Stimulated activated CD4-positive, alpha-beta T cell treated with anti-CD3 and anti-CD28 coated beads, TNF-alpha, amount 100 ng/mL, for 1 hour (primary cell): ENCODE data around the gene SYT8.
"Not testable (repeated sequence)": the region's sequence is repeated elsewhere in the genome, so short reads cannot be mapped to it uniquely, and the experiment has no call there.

Source experiments
- DNase-seq, 3 donors: peaks; one replicate each; pipeline ENCODE4 v3.0.0-alpha.2; 2020; ENCODE audit warnings: low read depth in 3 of 3, low spot score in 1 of 3

The SYT8 gene

GRCh38 chr11:1871531-1871930, 36.7 kb downstream of the SYT8 start:
- DNase-seq: no peak

DNA sequence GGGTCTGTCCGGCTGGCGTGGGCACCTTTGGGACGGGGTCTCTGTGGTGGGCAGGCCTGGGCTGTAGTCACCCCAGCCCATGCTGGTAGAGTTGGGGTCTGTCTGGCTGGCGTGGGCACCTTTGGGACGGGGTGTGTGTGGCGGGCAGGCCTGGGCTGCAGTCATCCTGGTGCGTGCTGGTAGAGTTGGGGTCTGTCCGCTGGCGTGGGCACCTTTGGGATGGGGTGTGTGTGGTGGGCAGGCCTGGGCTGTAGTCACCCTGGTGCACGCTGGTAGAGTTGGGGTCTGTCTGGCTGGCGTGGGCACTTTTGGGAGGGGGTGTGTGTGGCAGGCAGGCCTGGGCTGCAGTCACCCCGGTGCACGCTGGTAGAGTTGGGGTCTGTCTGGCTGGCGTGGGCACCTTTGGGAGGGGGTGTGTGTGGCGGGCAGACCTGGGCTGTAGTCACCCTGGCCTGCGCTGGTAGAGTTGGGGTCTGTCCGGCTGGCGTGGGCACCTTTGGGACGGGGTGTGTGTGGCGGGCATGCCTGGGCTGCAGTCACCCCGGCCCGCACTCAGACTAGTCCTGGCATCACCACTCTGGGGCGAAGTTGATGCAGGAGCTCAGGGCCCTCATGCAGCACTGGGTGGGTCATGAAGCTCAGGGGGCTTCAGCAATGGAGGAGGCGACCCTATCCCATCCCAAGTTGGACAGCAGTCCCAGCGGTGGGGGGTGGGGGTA, 37.6 kb downstream of the SYT8 start:
- DNase-seq: no peak

DNA sequence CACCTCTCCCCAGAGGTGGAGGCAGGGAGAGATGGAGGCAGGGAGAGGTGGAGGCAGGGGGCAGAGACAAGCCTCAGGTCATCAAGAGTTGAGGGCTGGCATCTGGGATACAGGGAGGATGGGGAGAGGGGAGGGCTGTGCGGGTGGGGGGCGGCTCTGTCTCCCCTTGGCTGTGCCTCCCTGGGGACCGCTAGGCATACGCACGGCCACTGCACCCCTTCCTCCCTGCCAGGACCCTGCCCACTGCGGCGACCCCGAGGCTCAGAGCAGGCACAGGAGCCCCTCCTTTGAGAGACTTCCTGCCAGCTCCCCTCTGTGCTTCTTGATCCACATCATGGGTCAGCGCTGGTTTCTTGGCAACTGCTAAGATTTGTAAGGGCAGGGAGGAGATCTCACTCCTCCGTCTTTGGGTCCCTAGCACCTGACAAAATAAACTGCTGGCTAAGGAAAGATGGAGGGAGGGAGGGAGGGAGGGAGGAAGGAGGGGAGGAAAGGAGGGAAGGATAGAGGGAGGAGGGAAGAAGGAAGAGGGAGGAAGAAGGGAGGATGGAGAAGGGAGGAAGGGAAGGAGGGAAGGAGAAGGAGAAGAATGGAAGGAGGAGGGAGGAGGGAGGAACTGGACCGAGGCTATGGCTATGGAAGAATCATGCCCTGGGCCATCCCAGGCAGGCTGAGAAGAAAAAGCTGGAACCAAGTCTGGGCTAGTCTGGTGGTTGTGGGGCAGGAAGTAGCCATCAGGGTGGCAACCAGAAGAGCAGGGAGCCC, 38.4 kb downstream of the SYT8 start:
- no peak for DNase-seq

DNA sequence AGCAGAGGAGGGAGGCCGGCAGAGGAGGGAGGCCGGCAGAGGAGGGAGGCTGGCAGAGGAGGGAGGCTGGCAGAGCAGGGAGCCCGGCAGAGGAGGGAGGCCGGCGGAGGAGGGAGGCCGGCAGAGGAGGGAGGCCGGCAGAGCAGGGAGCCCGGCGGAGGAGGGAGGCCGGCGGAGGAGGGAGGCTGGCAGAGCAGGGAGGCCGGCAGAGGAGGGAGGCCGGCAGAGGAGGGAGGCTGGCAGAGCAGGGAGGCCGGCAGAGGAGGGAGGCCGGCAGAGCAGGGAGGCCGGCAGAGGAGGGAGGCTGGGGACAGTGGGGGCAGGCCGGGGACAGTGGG, 39.0 kb downstream of the SYT8 start:
- DNase-seq: not testable (repeated sequence)

DNA sequence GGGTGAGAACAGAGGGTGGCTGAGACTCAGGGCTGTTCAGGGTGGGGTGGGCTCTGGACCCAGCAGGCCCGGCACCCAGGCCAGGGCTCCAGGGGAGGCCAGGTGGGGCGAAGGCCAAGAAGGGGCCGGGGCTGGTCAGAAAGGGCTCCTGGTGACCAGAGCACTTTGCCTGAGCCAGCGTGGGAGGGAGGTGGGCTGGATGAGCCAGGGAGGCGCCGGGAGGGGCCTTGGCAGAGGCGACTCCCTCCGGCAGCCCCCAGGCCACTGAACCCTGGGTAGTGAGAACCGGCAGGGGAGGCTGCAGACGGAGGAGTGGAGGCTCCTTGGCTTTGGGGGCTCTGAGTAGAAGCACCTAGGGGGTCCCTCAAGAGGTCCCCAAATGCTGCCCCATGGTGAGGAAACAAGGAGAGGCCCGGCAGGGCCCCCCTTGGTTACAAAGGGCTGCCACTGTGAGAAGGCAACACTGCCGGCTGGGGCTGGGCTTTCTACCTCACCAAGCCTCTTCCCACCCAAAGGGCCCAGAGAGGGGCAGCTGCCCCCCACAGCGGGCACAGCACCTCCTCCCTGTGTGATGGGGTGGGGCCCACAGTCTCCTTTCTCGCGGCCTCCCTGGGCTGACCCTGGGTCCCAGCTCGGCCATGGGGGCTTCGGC, 39.8 kb downstream of the SYT8 start:
- not testable (repeated sequence) for DNase-seq

DNA sequence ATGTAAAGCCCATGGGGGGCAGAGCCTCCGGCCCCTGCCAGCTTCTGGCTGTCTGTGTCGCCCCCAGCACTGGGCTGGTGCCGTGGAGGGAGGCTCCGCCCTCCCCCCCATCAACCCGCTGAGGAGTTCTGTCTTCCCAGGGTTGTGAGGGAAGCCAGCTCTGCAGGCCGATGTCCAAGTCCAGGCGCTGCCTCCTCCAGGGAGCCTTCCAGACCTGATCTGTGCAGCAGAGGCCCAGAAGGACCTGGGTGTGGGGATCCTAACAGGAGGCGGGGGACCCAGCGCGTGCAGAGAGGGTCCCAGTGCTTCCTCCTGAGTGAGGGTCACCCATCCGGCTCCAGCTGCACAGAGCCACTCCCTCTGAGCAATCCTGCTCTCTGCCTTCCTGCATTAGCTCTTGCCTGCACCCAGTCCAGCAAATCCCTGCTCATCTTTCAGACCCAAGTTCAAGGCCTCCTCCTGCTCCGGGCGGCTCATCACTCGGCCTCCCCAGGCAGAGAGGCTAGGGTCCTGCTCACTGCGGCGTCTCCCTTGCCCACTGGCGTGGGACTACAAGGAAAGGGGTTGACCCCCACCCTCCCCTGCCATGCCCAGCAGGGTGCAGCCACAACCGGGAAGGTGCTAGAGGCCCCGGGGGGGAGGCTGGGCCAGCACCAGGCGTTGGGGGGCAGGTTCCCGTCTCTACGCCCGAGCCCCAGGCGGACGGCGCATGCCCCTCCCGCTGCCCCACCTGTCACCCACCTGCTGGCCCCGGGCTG, 40.5 kb downstream of the SYT8 start:
- no peak for DNase-seq

DNA sequence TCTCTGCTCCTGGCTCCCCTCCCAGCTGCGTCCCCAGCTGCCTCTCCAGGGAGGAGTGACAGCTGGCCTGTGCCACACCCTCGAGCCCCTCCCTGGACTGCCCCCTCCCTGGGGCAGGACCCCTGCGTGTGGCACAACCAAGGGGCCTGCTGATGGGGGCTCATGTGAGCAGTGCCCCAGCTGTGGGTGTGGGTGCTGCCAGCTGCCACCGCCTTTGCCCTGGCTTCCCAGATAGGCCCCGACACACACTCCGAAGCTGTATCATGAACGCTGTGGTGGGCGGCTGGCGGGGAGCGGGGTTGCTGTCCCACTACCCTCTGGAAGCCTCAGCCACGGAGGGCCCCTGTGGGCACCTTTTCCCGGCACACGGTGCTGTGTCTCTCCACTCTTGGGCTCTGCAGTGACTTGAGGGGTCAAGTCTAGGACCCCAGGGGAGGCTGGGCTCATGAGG, 41.1 kb downstream of the SYT8 start:
- DNase-seq: not testable (repeated sequence)

DNA sequence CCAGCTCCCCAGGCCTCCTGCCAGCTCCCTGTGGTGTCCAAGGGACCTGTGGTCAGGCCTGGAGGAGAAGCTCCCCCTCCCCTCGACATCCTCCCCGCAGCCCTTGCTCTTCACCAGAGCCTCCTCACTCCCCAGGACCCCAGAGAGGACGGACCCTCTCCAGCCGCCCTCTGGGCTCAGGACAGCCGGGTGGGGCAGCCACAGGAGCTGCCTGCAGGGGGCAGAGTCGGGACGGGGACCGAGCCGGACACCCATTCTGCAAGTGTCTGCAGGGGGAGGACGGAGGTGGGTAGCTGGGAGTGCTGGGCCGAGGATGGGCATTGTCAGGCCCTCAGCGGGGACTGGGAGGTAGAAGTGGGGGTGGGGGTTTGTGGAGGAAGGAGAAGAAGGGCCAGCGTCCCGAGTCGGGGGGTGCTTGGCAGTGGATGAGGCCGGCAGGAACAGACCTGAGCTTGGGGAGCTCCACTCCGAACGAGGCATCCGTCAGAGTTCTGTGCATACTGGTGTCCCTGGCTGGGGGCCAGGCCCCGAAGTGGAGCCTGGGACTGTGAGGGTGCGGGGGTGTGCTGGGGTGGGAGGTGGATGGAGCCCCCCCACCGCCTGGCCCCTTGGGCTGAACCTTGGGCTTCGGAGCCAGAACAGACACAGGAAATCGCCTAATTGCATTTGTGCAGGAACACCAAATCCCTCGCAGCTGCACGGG, 41.7 kb downstream of the SYT8 start:
- no peak for DNase-seq

GRCh38 chr11:1877211-1878136, 42.7 kb downstream of the SYT8 start:
- no peak for DNase-seq

- DNase-seq: no peak
These were observed 43.6 kb downstream of the SYT8 start for GRCh38 chr11:1878137-1879031.

DNA sequence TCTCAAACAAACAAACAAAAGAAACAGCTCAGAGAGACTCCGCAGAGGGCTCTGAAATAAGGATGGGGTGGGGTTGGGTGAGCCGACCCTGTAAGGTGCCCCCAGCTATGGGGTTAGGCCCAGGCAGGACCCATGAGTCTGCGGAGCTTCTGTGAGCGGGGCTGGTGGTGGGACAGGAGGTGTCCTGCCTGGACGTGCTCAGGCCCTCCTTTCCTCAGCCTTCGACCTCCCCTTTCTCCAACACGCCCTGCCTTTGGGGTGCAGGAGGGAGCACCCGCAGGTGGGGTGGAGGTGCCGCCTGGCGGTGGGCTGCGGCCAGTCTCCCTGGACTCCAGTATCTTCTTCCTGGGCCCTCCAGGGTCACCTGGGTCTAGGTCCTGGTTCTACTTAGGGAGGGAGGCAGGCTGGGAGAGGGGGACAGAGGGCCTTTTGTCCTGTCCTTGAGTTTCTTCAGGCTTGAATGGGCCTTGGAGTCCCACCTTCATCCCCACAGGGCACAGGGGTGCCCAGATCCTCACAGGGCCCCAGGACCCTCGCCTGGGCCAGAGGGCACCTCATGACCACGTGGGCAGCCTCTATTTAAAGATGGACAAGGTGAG, 44.7 kb downstream of the SYT8 start:
- no peak for DNase-seq

DNA sequence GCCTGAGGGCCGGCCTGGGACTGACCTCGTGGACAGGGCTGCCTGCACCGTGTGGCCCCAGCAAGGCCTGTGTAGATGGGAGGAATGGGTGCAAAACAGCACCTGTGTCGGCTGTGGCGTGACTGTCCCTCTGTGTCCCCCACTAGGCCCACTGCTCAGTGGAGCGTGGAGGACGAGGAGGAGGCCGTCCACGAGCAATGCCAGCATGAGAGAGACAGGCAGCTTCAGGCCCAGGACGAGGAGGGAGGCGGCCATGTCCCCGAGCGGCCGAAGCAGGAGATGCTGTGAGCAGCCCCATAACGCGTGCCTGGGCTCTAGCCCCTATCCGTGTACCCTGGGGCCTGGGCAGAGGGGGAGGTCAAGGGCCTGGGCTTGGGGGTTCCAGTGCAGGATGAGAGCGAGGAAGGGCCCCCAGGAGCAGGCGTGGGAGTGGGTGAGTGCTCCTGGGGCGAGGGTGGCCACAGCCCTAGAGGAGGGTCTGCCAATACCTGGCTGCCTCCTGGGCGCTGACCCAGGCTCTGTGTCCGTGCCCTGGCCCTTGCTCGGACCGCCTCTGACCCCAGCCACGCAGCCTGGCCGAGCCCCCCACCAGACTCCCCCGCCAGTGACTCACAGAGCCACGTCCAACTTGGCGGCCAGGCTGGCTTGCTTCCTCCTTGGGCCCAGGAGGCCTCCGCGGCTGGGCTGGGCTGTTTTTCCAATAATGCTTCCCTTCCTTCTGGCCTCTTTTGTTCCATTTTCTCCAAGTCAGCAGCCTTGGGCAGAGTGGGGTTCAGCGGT, 45.3 kb downstream of the SYT8 start:
- no peak for DNase-seq

DNA sequence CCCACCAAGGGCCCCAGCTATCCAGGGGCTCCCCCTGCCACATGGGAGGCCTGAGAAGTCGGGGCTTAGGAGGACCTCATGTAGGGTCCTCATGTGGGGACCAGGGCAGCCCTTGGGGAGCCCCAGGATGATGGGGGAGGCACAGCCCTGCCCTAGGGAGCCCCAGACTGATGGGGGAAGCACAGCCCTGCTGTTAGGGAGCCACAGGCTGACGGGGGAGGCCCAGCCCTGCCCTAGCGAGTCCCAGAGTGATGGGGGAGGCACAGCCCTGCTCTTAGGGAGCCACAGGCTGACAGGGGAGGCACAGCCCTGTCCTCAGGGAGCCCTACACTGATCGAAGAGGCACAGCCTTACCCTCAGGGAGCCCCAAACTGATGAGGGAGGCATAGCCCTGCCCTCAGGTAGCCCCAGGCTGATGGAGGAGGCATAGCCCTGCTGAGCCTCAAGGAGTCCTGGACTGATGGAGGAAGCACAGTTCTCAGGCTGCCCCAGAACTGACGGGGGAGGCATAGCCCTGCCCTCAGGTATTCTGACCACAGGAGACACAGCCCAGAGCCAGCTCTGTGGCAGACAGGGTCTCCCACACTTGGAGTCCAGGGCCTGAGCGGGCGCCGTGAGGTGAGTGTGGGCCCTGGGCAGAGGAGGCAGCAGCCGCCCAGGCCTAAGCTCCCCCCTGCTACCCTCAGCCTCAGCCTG, 46.1 kb downstream of the SYT8 start:
- no peak for DNase-seq

- no peak for DNase-seq
These were observed 46.9 kb downstream of the SYT8 start for GRCh38 chr11:1881442-1882264.

GRCh38 chr11:1882265-1883238, 47.8 kb downstream of the SYT8 start:
- DNase-seq: peak in 2 of 3 donors; percentile 61 to 84
